NCI-H2171 (cell line): Measurements from ENCODE around the gene TRAPPC1.
"Not testable (repeated sequence)": the region's sequence is repeated elsewhere in the genome, so short reads cannot be mapped to it uniquely, and the experiment has no call there.

Source experiments
- DNase-seq: peaks from one replicate; lab custom pipeline; 2025; lab: John Stamatoyannopoulos, UW

TRAPPC1 gene

GRCh38 chr17:7931709-7932482, at the start of gene TRAPPC1, which contains the start of gene CNTROB:
TSS of gene TRAPPC1 (minus strand) at chr17:7931946. CDS start at chr17:7931829, 117 bp downstream.
TSS of gene CNTROB (plus strand) at chr17:7932206. CDS start at chr17:7933080, 874 bp downstream.
- peak; percentile 98 for DNase-seq

- DNase-seq, result no peak
Observed at GRCh38 chr17:7977805-7978204, 46.1 kb upstream of the TRAPPC1 start.

- DNase-seq, result no peak
Observed at GRCh38 chr17:7977039-7977438, 45.3 kb upstream of the TRAPPC1 start.

GRCh38 chr17:7974638-7975131, 42.9 kb upstream of the TRAPPC1 start:
- no peak for DNase-seq

GRCh38 chr17:7972131-7972785, 40.5 kb upstream of the TRAPPC1 start:
- DNase-seq, result no peak

GRCh38 chr17:7971651-7972050, 39.9 kb upstream of the TRAPPC1 start:
- DNase-seq, result no peak

GRCh38 chr17:7969433-7969832, 37.7 kb upstream of the TRAPPC1 start:
- DNase-seq, result no peak

- no peak for DNase-seq
Observed at GRCh38 chr17:7967751-7968150, 36.0 kb upstream of the TRAPPC1 start.

- no peak for DNase-seq
Observed at GRCh38 chr17:7961421-7961820, 29.7 kb upstream of the TRAPPC1 start.

GRCh38 chr17:7959503-7960253, 27.9 kb upstream of the TRAPPC1 start:
- no peak for DNase-seq

GRCh38 chr17:7956228-7956965, 24.7 kb upstream of the TRAPPC1 start:
- no peak for DNase-seq

- no peak for DNase-seq
Observed at GRCh38 chr17:7955414-7956227, 23.9 kb upstream of the TRAPPC1 start.

GRCh38 chr17:7953266-7953665, 21.5 kb upstream of the TRAPPC1 start:
- DNase-seq, result not testable (repeated sequence)

- no peak for DNase-seq
Observed at GRCh38 chr17:7951143-7951792, 19.5 kb upstream of the TRAPPC1 start.

GRCh38 chr17:7950578-7950977, 18.8 kb upstream of the TRAPPC1 start:
- DNase-seq, result no peak

- no peak for DNase-seq
Observed at GRCh38 chr17:7947651-7948050, 15.9 kb upstream of the TRAPPC1 start.

- no peak for DNase-seq
Observed at GRCh38 chr17:7946441-7946840, 14.7 kb upstream of the TRAPPC1 start.

- no peak for DNase-seq
Observed at GRCh38 chr17:7945651-7946050, 13.9 kb upstream of the TRAPPC1 start.

GRCh38 chr17:7944326-7944725, 12.6 kb upstream of the TRAPPC1 start:
- DNase-seq, result no peak

GRCh38 chr17:7943291-7943690, 11.5 kb upstream of the TRAPPC1 start:
- DNase-seq, result no peak
